HCT116 (cell line): ENCODE data around the gene CMIP.

Experiments
- CEBPB ChIP-seq: IDR thresholded peaks from 2 replicates; pipeline ENCODE4 v1.6.1; 2012; ENCODE audit warnings: low read depth
- ELF1 ChIP-seq: IDR thresholded peaks from 2 replicates; pipeline ENCODE4 v1.6.1; 2012; ENCODE audit warnings: low read depth, borderline replicate concordance
- POLR2A ChIP-seq: IDR thresholded peaks from 2 replicates; pipeline ENCODE4 v1.7.0; 2011; ENCODE audit warnings: borderline replicate concordance; ENCODE audit not compliant: insufficient read depth, insufficient read length; ENCODE audit errors: extremely low read depth
- POLR2AphosphoS5 ChIP-seq: IDR thresholded peaks from 2 replicates; pipeline ENCODE4 v1.6.1; 2011; ENCODE audit warnings: mild to moderate bottlenecking, low read depth, low read length, moderate library complexity
- SIN3A ChIP-seq: IDR thresholded peaks from 2 replicates; pipeline ENCODE4 v1.6.1; 2012; ENCODE audit warnings: low read depth
- SRF ChIP-seq: IDR thresholded peaks from 2 replicates; pipeline ENCODE4 v1.6.1; 2012; ENCODE audit warnings: low read depth
- TF ChIP-seq, protein P1 (sequence below), 3 experiments: fragments of 200-600 bp in 1 of 3; sonication (generic) in 1 of 3; IDR thresholded peaks in 2 of 3; conservative IDR thresholded peaks in 1 of 3; 2 replicates each; pipeline ENCODE4 v1.5.1; 2012 to 2017; ENCODE audit warnings: low read depth in 2 of 3, low read length in 2 of 3, antibody characterized with exemption in 1 of 3, borderline replicate concordance in 1 of 3, control low read depth in 1 of 3, mild to moderate bottlenecking in 1 of 3, mixed read lengths in 1 of 3, mixed run types in 1 of 3, moderate library complexity in 1 of 3; ENCODE audit not compliant: insufficient read depth in 1 of 3
- TF ChIP-seq, protein P2 (sequence below): IDR thresholded peaks from 2 replicates; pipeline ENCODE4 v1.6.1; 2012; ENCODE audit warnings: low read depth
- TF ChIP-seq, protein P3 (sequence below): IDR thresholded peaks from 2 replicates; pipeline ENCODE4 v1.6.1; 2012

DNA sequence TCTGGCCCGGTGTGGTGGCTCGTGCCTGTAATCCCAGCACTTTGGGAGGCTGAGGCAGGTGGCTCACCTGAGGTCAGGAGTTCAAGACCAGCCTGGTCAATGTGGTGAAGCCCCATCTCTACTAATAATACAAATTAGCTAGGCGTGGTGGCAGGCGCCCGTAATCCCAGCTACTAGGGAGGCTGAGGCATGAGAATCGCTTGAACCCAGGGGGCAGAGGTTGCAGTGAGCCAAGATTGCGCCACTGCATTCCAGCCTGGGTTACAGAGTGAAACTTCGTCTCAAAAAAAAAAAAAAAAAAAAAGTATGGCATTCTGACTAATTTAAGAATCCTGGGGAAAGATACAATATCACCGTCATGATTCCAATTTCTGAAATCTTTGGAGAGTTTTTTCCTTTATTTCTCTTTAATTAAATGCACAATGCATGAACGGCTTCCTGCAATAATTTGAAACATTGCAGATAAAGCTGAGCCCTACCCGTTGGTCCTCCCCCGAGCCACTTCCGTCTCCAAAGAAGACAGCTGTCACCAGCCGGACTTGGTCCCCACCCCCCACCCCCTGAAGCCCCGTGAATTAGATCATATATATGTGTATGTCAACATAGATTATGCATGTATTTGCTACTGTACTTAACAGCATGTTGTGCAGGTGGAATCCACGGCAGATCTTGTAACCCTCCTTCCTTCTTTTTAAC, 191.8 kb downstream of the CMIP start:
- TF ChIP-seq, protein P1, sequence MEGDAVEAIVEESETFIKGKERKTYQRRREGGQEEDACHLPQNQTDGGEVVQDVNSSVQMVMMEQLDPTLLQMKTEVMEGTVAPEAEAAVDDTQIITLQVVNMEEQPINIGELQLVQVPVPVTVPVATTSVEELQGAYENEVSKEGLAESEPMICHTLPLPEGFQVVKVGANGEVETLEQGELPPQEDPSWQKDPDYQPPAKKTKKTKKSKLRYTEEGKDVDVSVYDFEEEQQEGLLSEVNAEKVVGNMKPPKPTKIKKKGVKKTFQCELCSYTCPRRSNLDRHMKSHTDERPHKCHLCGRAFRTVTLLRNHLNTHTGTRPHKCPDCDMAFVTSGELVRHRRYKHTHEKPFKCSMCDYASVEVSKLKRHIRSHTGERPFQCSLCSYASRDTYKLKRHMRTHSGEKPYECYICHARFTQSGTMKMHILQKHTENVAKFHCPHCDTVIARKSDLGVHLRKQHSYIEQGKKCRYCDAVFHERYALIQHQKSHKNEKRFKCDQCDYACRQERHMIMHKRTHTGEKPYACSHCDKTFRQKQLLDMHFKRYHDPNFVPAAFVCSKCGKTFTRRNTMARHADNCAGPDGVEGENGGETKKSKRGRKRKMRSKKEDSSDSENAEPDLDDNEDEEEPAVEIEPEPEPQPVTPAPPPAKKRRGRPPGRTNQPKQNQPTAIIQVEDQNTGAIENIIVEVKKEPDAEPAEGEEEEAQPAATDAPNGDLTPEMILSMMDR (IDR thresholded peaks at IDR 0.05 in 2 of 3, conservative IDR thresholded peaks at IDR 0.05 in 1 of 3; ENCODE audit: borderline replicate concordance in 1 of 3, insufficient read depth in 1 of 3, low read depth in 2 of 3, low read length in 2 of 3), result no peak
- TF ChIP-seq, protein P2, sequence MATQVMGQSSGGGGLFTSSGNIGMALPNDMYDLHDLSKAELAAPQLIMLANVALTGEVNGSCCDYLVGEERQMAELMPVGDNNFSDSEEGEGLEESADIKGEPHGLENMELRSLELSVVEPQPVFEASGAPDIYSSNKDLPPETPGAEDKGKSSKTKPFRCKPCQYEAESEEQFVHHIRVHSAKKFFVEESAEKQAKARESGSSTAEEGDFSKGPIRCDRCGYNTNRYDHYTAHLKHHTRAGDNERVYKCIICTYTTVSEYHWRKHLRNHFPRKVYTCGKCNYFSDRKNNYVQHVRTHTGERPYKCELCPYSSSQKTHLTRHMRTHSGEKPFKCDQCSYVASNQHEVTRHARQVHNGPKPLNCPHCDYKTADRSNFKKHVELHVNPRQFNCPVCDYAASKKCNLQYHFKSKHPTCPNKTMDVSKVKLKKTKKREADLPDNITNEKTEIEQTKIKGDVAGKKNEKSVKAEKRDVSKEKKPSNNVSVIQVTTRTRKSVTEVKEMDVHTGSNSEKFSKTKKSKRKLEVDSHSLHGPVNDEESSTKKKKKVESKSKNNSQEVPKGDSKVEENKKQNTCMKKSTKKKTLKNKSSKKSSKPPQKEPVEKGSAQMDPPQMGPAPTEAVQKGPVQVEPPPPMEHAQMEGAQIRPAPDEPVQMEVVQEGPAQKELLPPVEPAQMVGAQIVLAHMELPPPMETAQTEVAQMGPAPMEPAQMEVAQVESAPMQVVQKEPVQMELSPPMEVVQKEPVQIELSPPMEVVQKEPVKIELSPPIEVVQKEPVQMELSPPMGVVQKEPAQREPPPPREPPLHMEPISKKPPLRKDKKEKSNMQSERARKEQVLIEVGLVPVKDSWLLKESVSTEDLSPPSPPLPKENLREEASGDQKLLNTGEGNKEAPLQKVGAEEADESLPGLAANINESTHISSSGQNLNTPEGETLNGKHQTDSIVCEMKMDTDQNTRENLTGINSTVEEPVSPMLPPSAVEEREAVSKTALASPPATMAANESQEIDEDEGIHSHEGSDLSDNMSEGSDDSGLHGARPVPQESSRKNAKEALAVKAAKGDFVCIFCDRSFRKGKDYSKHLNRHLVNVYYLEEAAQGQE, result no peak
- no peak for TF ChIP-seq ELF1
- TF ChIP-seq CEBPB, result no peak
- no peak for TF ChIP-seq SIN3A
- no peak for TF ChIP-seq POLR2AphosphoS5
- no peak for TF ChIP-seq POLR2A
- TF ChIP-seq, protein P3, sequence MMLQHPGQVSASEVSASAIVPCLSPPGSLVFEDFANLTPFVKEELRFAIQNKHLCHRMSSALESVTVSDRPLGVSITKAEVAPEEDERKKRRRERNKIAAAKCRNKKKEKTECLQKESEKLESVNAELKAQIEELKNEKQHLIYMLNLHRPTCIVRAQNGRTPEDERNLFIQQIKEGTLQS, result no peak
- no peak for TF ChIP-seq SRF
